Nephron progenitor cell (in vitro differentiated cells): ENCODE measurements around the gene CABP4.
A peak's percentile ranks its signal among the peaks of the same experiment; 100 is the strongest.

Experiments
- DNase-seq: peaks from one replicate; pipeline ENCODE4 v3.0.0; 2021
- H3K27ac Mint-ChIP-seq: 2 replicates; pipeline ENCODE4 v1.8.0; 2021; ENCODE audit warnings: mild to moderate bottlenecking, moderate library complexity, mixed read lengths
- H3K27me3 Mint-ChIP-seq: 2 replicates; pipeline ENCODE4 v1.8.0; 2021; ENCODE audit warnings: mild to moderate bottlenecking, low read depth, mixed read lengths; ENCODE audit not compliant: poor library complexity
- H3K36me3 Mint-ChIP-seq: 2 replicates; pipeline ENCODE4 v1.8.0; 2021; ENCODE audit warnings: low read depth, mixed read lengths
- H3K4me1 Mint-ChIP-seq: 2 replicates; pipeline ENCODE4 v1.8.0; 2021; ENCODE audit warnings: mixed read lengths
- H3K4me3 Mint-ChIP-seq: 2 replicates; pipeline ENCODE4 v1.8.0; 2021; ENCODE audit warnings: mild to moderate bottlenecking, moderate library complexity, mixed read lengths
- H3K9me3 Mint-ChIP-seq: 2 replicates; pipeline ENCODE4 v1.8.0; 2021; ENCODE audit warnings: mild to moderate bottlenecking, moderate library complexity, mixed read lengths
- CTCF ChIP-seq: fragments of 200-600 bp; sonication (generic); IDR thresholded peaks from 2 replicates; pipeline ENCODE4 v1.5.0; 2021; ENCODE audit warnings: antibody characterized with exemption

CABP4 gene

GRCh38 chr11:67411785-67412152 is 43.4 kb upstream of the CABP4 start:
- no peaks in the 10 kb centered on the region for H3K36me3 Mint-ChIP-seq
- H3K9me3 Mint-ChIP-seq, result no peaks in the 10 kb centered on the region
- no peak for TF ChIP-seq CTCF
- peaks cover 44% of the 10 kb centered on the region for H3K4me1 Mint-ChIP-seq
- DNase-seq, result no peak
- H3K27me3 Mint-ChIP-seq, result peaks cover 48% of the 10 kb centered on the region
- H3K27ac Mint-ChIP-seq, result no peak overlapping the region
- no peak overlapping the region for H3K4me3 Mint-ChIP-seq

GRCh38 chr11:67412495-67413179 is 42.5 kb upstream of the CABP4 start:
- Mint-ChIP-seq H3K36me3 (no peaks in the 10 kb centered on the region), H3K4me3 (no peak overlapping the region), H3K27ac (no peak overlapping the region), H3K9me3 (no peaks in the 10 kb centered on the region), H3K4me1 (peaks cover 39% of the 10 kb centered on the region), H3K27me3 (peaks cover 49% of the 10 kb centered on the region)
- no peak for TF ChIP-seq CTCF
- DNase-seq, result no peak

GRCh38 chr11:67413266-67413849 is 41.8 kb upstream of the CABP4 start:
- no peak for DNase-seq
- H3K4me1 Mint-ChIP-seq, result peaks cover 37% of the 10 kb centered on the region
- no peaks in the 10 kb centered on the region for H3K9me3 Mint-ChIP-seq
- H3K27me3 Mint-ChIP-seq, result peaks cover 49% of the 10 kb centered on the region
- no peaks in the 10 kb centered on the region for H3K36me3 Mint-ChIP-seq
- TF ChIP-seq CTCF, result no peak
- no peak overlapping the region for H3K4me3 Mint-ChIP-seq
- H3K27ac Mint-ChIP-seq, result no peak overlapping the region

GRCh38 chr11:67415501-67416304 is 39.5 kb upstream of the CABP4 start, which contains the start of gene CARNS1:
Gene CARNS1, plus strand, starts transcription at chr11:67415678. Its CDS starts 522 bp downstream, at chr11:67416200.
- DNase-seq, result no peak
- peak within 1 kb of the TSS; percentile 71 for H3K4me3 Mint-ChIP-seq
- H3K27me3 Mint-ChIP-seq, result peaks cover 58% of the 10 kb centered on the region
- H3K27ac Mint-ChIP-seq, result no peak within 1 kb of the TSS
- peaks cover 37% of the 10 kb centered on the region for H3K4me1 Mint-ChIP-seq
- no peaks in the 10 kb centered on the region for H3K36me3 Mint-ChIP-seq
- no peaks in the 10 kb centered on the region for H3K9me3 Mint-ChIP-seq
- no peak for TF ChIP-seq CTCF

GRCh38 chr11:67416416-67417335 is 38.5 kb upstream of the CABP4 start:
- Mint-ChIP-seq H3K4me3 (peak overlapping the region; percentile 71), H3K9me3 (no peaks in the 10 kb centered on the region), H3K27ac (no peak overlapping the region), H3K27me3 (peaks cover 58% of the 10 kb centered on the region), H3K36me3 (no peaks in the 10 kb centered on the region), H3K4me1 (peaks cover 30% of the 10 kb centered on the region)
- no peak for DNase-seq
- no peak for TF ChIP-seq CTCF
